ENCODE results near the gene PCDH9.

PCDH9 gene

DNA sequence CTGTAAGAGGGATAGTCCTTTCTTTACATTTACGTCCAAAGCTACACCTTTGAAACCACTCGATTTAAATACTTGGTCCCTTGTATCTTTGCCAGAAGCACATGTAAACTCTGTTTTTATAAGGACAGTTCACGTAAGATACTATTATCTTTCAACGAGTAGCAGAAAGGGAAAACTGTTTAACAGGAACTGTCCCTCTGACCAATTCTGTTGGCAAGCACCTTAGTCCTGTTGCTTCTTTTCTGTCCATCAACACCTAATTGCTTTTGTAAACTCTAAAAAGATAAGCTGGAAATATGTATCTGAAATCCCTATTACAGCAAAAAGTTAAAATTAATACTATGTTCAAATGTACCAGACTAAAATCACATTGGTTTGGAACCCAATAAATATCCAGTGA, 37.4 kb downstream of the PCDH9 start:
- H3K4me3 ChIP-seq (ENCODE audit: low read depth, low read length) = no peak overlapping the region
- no peak overlapping the region for H3K27ac ChIP-seq
- TF ChIP-seq, protein P1, sequence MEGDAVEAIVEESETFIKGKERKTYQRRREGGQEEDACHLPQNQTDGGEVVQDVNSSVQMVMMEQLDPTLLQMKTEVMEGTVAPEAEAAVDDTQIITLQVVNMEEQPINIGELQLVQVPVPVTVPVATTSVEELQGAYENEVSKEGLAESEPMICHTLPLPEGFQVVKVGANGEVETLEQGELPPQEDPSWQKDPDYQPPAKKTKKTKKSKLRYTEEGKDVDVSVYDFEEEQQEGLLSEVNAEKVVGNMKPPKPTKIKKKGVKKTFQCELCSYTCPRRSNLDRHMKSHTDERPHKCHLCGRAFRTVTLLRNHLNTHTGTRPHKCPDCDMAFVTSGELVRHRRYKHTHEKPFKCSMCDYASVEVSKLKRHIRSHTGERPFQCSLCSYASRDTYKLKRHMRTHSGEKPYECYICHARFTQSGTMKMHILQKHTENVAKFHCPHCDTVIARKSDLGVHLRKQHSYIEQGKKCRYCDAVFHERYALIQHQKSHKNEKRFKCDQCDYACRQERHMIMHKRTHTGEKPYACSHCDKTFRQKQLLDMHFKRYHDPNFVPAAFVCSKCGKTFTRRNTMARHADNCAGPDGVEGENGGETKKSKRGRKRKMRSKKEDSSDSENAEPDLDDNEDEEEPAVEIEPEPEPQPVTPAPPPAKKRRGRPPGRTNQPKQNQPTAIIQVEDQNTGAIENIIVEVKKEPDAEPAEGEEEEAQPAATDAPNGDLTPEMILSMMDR (IDR thresholded peaks at IDR 0.05; ENCODE audit: low read depth, low read length, missing control alignments) = no peak
- in situ Hi-C loops (cut with HindIII; ENCODE audit: low pct_ligation_motif_present, low sequenced_read_pairs) = no loop called here
- H3K36me3 ChIP-seq (replicated peaks) = no peaks in the 10 kb centered on the region
- no peak for DNase-seq
- no peaks in the 10 kb centered on the region for H3K27me3 ChIP-seq (replicated peaks)

DNA sequence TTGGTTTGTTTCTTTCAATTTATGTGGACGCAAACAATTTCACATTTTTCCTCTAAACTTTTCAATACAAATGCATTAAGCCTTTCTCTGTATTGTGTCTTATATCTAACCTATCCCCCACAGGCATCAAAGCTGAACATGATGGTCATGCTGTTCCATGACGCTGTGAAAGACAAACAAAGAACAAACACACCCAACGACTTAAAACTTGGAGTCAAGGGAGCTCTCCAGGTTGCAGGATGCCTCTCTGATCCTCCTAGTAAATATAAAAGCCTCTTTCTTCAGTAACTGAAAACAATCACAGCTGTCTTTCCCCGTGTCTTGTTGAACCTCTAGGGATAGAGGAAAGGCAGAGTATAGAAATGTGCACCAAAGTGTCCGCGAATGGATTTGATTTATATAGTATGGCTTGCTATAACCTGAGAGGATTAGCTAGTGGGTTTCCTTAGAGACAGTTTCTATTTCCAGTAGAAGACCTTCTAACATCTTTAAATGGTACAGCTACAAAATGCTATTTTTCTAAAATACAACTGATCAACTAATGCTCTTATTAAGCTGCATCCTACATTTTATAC, 43.1 kb downstream of the PCDH9 start:
- DNase-seq = no peak
- no peak overlapping the region for H3K4me3 ChIP-seq (ENCODE audit: low read depth, low read length)
- no peaks in the 10 kb centered on the region for H3K27me3 ChIP-seq (replicated peaks)
- H3K27ac ChIP-seq = no peak overlapping the region
- TF ChIP-seq, protein P1 (IDR thresholded peaks at IDR 0.05; ENCODE audit: low read depth, low read length, missing control alignments) = no peak
- H3K36me3 ChIP-seq (replicated peaks) = no peaks in the 10 kb centered on the region
- in situ Hi-C loops (cut with HindIII; ENCODE audit: low pct_ligation_motif_present, low sequenced_read_pairs) = no loop called here

DNA sequence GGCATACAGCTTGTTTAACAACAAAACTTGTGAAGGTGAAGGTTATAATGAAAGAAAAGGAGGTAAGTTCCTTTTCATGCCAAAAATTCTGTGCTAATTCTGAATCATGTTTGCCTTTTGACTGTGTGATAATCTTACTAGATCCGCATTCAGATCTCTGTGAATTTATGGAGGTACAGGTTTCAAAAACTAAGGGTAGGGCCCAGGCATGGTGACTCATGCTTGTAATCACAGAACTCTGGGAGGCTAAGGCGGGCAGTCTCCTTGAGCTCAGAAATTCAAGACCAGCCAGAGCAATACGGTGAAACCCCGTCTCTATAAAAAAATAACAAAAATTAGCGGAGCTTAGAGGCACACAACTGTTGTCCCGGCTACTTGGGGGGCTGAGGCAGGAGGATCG, 45.9 kb downstream of the PCDH9 start:
- no peak for DNase-seq
- no peak overlapping the region for H3K4me3 ChIP-seq (ENCODE audit: low read depth, low read length)
- H3K36me3 ChIP-seq (replicated peaks) = no peaks in the 10 kb centered on the region
- TF ChIP-seq, protein P1 (IDR thresholded peaks at IDR 0.05; ENCODE audit: low read depth, low read length, missing control alignments) = no peak
- H3K27me3 ChIP-seq (replicated peaks) = no peaks in the 10 kb centered on the region
- in situ Hi-C loops (cut with HindIII; ENCODE audit: low pct_ligation_motif_present, low sequenced_read_pairs) = no loop called here
- no peak overlapping the region for H3K27ac ChIP-seq

DNA sequence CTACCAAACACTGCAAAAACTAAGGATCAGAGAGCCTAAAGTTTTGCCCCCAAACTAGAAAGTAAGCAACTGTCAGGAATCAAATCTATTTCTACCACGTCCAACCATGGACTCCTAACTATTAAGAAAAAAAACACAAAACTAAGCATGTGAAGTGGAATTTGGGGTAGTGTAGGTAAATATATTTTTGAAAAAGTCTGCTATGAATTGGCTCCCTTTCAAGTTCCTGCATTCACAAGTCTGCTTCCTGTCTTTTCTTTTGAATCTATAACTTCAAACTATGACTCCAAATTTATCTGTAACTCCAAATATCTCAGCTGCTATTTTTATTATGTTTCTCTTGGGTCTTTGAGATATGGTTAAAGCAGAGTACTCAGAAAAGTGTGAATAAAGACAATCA, 47.0 kb downstream of the PCDH9 start:
- H3K36me3 ChIP-seq (replicated peaks) = no peaks in the 10 kb centered on the region
- no peak for DNase-seq
- no peak overlapping the region for H3K27ac ChIP-seq
- in situ Hi-C loops (cut with HindIII; ENCODE audit: low pct_ligation_motif_present, low sequenced_read_pairs) = no loop called here
- no peaks in the 10 kb centered on the region for H3K27me3 ChIP-seq (replicated peaks)
- H3K4me3 ChIP-seq (ENCODE audit: low read depth, low read length) = no peak overlapping the region
- TF ChIP-seq, protein P1 (IDR thresholded peaks at IDR 0.05; ENCODE audit: low read depth, low read length, missing control alignments) = no peak

DNA sequence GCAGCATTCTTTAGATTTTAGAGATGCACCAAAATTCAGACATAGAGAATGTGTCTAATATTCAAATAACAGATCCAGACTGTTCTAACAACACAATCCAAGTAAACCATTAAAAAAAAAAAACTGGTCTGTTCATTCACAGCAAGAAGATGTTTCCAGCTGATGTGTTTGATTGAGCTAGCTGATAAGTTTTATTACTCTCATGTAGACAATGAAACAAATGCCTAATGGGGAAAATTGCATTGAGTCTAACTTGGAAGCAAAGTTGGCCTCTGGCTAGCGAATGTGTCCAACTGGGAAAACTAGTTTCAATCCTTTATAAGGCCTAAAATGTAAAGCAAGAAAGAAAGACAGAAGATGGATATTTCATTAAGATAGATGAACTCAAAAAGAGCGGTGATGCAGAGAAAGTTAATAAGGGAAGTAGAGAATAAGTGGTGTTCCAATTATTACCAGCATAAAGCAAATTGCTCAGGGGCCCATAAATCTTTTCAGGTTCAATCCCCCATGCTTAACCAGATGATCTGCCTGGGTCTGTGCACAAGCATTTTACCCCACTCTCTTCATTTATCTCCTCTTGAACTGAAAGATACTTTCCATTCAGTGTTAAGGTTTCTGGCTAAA, 54.2 kb downstream of the PCDH9 start:
- Histone ChIP-seq H3K27ac (no peak overlapping the region), H3K4me3 (ENCODE audit: low read depth, low read length) (no peak overlapping the region), H3K36me3 (replicated peaks) (no peaks in the 10 kb centered on the region), H3K27me3 (replicated peaks) (no peaks in the 10 kb centered on the region)
- DNase-seq = no peak
- TF ChIP-seq, protein P1 (IDR thresholded peaks at IDR 0.05; ENCODE audit: low read depth, low read length, missing control alignments) = no peak
- in situ Hi-C loops (cut with HindIII; ENCODE audit: low pct_ligation_motif_present, low sequenced_read_pairs) = no loop called here

DNA sequence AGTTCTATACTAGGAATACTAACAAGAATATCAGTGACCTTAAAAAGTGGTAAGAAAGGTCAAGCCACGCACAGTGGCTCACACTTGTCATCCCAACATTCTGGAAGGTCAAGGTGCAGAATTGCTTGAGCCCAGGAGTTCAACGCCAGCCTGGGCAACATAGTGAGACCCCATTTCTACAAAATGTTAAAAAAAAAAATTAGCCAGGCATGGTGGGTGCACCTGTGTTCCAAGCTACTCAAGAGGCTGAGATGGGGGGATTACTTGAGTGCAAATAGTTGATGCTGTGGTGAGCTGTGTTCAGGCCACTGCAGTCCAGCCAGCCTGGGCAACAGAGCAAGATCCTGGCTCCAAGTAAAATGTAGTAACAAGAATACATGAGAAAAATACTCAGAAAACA, 61.8 kb downstream of the PCDH9 start:
- no peak overlapping the region for H3K27ac ChIP-seq
- no peak for DNase-seq
- in situ Hi-C loops (cut with HindIII; ENCODE audit: low pct_ligation_motif_present, low sequenced_read_pairs) = no loop called here
- H3K27me3 ChIP-seq (replicated peaks) = no peaks in the 10 kb centered on the region
- H3K4me3 ChIP-seq (ENCODE audit: low read depth, low read length) = no peak overlapping the region
- no peaks in the 10 kb centered on the region for H3K36me3 ChIP-seq (replicated peaks)
- TF ChIP-seq, protein P1 (IDR thresholded peaks at IDR 0.05; ENCODE audit: low read depth, low read length, missing control alignments) = no peak

Data from brain microvascular endothelial cell (primary cell).